ENCODE data around the gene TNFRSF11A. TPM values are rescaled to one million over a fixed set of nuclear protein-coding genes. Genes with fewer than 3 reads are reported as not detected.

Gene TNFRSF11A
- 1.2 TPM for total RNA-seq
- long read RNA-seq, partial matches to known transcripts: 0 of 2 reads
- long read RNA-seq, other reads (novel, unspliced or antisense): 2 of 2 reads

- DNase-seq (peak; percentile 69), ATAC-seq (peak; percentile 75)
- intact Hi-C loops (cut with micrococcal nuclease): no loop called here
Measured at GRCh38 chr18:62324917-62325805, at the start of gene TNFRSF11A. TSS of gene TNFRSF11A (plus strand) at chr18:62325310. CDS start at chr18:62325353, 43 bp downstream.

GRCh38 chr18:62277045-62277444 is 48.1 kb upstream of the TNFRSF11A start:
- no peak for ATAC-seq
- no peak for DNase-seq
- intact Hi-C loops (cut with micrococcal nuclease): no loop called here

GRCh38 chr18:62279561-62279960 is 45.5 kb upstream of the TNFRSF11A start:
- no peak for ATAC-seq
- intact Hi-C loops (cut with micrococcal nuclease): no loop called here
- no peak for DNase-seq

- ATAC-seq: no peak
- intact Hi-C loops (cut with micrococcal nuclease): no loop called here
- DNase-seq: no peak
Measured at GRCh38 chr18:62280058-62280457, 45.1 kb upstream of the TNFRSF11A start.

GRCh38 chr18:62280786-62281185 is 44.3 kb upstream of the TNFRSF11A start:
- intact Hi-C loops (cut with micrococcal nuclease): no loop called here
- ATAC-seq: no peak

GRCh38 chr18:62281684-62282083 is 43.4 kb upstream of the TNFRSF11A start:
- DNase-seq (no peak), ATAC-seq (no peak)
- intact Hi-C loops (cut with micrococcal nuclease): no loop called here

More at GRCh38 chr18:62280786-62281185, 44.3 kb upstream of the TNFRSF11A start:
- no peak for DNase-seq

- intact Hi-C loops (cut with micrococcal nuclease): no loop called here
- DNase-seq: no peak
- ATAC-seq: no peak
Measured at GRCh38 chr18:62282188-62282629, 42.9 kb upstream of the TNFRSF11A start.

- DNase-seq (no peak), ATAC-seq (no peak)
- intact Hi-C loops (cut with micrococcal nuclease): no loop called here
Measured at GRCh38 chr18:62284637-62285036, 40.5 kb upstream of the TNFRSF11A start.

GRCh38 chr18:62285281-62285680 is 39.8 kb upstream of the TNFRSF11A start:
- DNase-seq: no peak
- ATAC-seq: no peak
- intact Hi-C loops (cut with micrococcal nuclease): no loop called here

GRCh38 chr18:62287781-62288664 is 37.1 kb upstream of the TNFRSF11A start:
- intact Hi-C loops (cut with micrococcal nuclease): no loop called here
- ATAC-seq: no peak
- no peak for DNase-seq

GRCh38 chr18:62288665-62289008 is 36.5 kb upstream of the TNFRSF11A start:
- DNase-seq (no peak), ATAC-seq (no peak)
- intact Hi-C loops (cut with micrococcal nuclease): no loop called here

- ATAC-seq (no peak), DNase-seq (no peak)
- intact Hi-C loops (cut with micrococcal nuclease): no loop called here
Measured at GRCh38 chr18:62289047-62289446, 36.1 kb upstream of the TNFRSF11A start.

GRCh38 chr18:62294073-62294472 is 31.0 kb upstream of the TNFRSF11A start:
- ATAC-seq: no peak
- no peak for DNase-seq
- intact Hi-C loops (cut with micrococcal nuclease): no loop called here

- DNase-seq (no peak), ATAC-seq (no peak)
- intact Hi-C loops (cut with micrococcal nuclease): no loop called here
Measured at GRCh38 chr18:62300359-62300963, 24.6 kb upstream of the TNFRSF11A start.

- DNase-seq (no peak), ATAC-seq (no peak)
- intact Hi-C loops (cut with micrococcal nuclease): no loop called here
Measured at GRCh38 chr18:62301322-62301721, 23.8 kb upstream of the TNFRSF11A start.

- DNase-seq: no peak
- no peak for ATAC-seq
- intact Hi-C loops (cut with micrococcal nuclease): no loop called here
Measured at GRCh38 chr18:62312851-62313250, 12.3 kb upstream of the TNFRSF11A start.

- DNase-seq (no peak), ATAC-seq (no peak)
- intact Hi-C loops (cut with micrococcal nuclease): no loop called here
Measured at GRCh38 chr18:62318228-62319180, 6.6 kb upstream of the TNFRSF11A start.

- intact Hi-C loops (cut with micrococcal nuclease): no loop called here
- DNase-seq (no peak), ATAC-seq (no peak)
Measured at GRCh38 chr18:62321201-62321600, 3.9 kb upstream of the TNFRSF11A start.
